Umbilical cord (tissue), 2 donors: ENCODE measurements around the gene IFI44. TPM values are rescaled to one million over a fixed set of nuclear protein-coding genes. Genes with fewer than 3 reads are reported as not detected.

Experiments
- DNase-seq: peaks from one replicate; pipeline ENCODE4 v3.0.0-alpha.2; 2015; ENCODE audit warnings: low spot score
- total RNA-seq: library from RNA; depleted of rRNA; stranded (reverse); fragments of >200 nt; gene quantifications from one replicate; pipeline ENCODE4 v1.2.3, GENCODE V29; 2014; ENCODE audit warnings: low replicate concordance; ENCODE audit not compliant: insufficient read depth

The IFI44 gene
- total RNA-seq, 1 donor from 2014 or later, result 16.1 TPM

DNA sequence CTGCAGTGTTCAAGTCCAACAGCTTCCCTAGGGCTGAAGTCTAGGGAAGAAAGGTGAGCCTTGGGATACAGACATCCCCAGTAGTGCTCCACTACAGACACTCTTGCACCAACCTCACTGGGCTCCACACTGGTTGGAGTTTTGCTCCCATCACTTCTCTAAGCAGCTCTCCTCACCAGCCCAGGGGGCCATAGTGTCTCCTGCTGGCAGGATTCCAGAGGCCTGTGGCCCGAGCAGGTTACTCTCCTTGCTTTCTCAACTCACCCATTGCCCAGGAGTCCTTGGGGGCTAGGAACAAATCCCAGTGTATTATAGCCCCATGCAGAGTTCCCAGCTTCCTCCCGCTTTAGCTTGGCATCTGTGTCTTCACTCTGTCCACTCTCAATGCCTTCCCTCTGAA, 52.8 kb downstream of the IFI44 start:
- DNase-seq, result no peak

DNA sequence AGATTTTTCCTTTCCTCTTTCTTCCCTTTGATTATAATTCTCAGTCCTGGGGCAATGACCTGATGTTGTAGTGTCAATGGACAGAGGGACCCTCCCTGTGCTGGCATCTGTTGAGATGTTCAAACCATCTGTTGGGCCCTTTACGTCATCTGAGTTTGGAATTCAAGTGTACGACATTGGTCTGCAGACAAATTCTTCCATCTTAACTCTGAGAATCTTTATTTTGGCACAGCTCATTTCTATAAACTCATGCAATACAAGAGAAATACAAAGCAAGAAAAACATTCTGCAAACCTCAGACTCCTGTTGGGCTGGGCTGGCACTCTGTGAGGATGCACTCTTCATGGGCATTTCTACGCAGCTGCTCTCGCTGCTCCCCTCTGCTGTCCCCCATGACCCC, 54.2 kb downstream of the IFI44 start:
- DNase-seq, result no peak

DNA sequence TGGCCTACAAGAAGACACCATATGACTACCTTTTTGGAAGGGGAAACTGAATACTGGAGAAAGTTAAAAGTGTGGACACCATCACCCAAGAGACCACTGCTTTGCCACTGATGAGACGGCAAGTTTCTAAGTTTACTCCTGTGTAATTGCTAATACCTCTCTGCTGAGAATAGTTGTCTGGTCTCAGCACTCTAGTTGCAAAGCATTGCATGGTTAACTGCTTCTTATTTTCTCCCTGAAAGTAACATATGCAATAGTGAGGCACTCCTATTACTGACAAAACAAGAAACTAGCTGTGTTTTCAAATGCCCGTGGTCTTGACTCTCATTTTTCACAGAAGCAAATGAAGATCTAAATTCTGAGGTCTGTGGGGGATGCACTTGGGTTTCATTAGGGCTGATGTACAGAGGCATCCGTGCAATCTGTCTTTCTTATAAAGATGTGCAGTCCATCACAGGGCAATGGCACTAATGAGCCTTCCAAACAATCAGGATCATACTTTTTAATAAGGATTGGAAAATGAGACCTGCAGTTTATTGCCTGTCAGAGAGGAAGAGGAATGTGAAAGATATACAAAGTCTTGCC, 62.9 kb downstream of the IFI44 start:
- no peak for DNase-seq

DNA sequence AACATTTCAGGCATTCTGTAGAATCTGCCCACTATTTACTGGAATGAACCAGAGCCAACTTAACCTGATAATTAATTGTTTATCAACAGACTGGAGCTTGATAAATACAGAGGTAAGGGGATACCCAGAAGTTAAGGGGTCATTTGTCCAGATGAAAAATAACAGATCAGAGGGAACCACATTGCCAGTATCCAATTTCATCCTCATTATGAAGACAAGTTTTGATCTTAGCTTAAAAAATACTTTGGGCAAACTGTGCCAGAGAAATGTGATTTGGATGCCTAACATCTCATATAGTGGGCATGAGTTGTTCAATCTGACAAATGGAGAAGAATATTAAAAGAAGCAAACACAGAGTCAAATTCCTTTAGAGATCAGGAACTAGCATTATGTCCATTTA, 63.7 kb downstream of the IFI44 start:
- no peak for DNase-seq

Other genes with a start within 250 kb of the IFI44 start
- gene PTGFR, start 158.9 kb upstream of the IFI44 start, total RNA-seq, result 18.8 TPM
- gene IFI44L, start 29.4 kb upstream of the IFI44 start, total RNA-seq, result 59.0 TPM